Hematopoietic multipotent progenitor cell treated with erythropoietin and hydrocortisone succinate and interleukin-3 and kit ligand, for 15 days (in vitro differentiated cells): ENCODE results near the gene CIC.

Source experiments
- DNase-seq: peaks from one replicate; pipeline ENCODE4 v3.0.0-alpha.2; 2015; ENCODE audit warnings: low spot score

CIC gene

DNA sequence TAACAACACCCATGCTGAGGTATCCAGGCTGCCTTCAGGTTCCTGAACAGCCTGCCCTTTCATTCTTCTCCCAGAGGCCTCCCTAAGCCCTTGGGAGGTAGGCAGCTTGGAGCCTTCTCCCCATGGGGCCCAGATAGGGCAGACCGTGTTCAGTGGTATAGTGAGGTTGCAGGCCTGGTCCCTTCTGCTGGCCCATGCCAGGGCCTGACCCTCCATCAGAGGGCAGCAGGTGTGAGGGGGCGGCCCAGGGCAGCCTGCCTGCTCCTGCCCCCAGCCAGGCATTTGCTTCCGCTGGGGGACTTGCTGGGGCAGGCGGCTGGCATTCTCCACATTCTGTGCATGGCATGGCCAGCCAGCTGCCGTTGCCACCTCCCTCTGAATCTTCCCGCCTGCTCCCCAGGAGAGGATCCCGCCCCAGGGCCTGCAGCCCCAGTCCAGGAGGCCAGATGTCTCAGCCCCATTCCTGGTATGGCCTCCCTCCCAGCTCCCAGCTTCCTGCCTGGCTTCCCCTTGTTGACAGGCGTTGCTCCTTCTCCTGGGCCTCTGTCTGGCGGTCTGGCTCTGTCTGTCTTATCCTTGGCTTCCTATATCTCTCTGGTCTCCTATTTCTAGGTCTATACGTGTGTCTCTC, 8.9 kb downstream of the CIC start:
- DNase-seq, result no peak

DNA sequence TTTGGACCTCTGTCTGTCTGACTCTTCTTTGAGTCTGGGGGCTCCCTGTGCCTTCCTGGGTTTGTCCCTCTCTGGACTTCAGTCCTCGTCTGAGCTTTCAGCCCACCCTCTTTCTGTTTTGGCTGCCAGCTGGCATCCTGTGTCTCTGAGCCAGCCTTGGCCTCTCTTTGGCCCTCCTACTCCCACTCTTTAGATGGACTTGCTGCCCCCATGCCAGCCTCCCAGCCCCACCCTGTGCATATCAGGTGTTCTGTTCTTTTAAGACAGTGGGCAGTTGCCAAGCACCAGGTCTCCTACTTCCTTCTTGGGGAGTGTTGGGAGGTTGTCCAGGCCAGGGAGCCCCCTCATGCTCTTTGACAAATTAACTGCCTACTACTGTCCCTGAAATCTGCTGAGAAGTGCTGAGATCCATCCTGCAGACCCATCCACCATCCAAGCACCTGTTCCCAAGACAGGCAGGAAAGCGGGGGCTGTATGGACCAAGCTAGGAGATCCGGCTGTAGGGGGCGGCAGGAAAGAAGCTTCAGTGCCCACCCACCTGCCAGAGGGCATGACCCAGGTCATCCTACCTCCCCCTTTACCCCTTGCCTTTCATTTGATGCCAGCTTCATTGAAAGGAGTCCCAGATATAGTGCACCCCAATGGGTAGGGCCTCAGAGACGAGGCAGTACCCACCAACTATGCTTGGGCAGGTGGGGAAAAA, 9.6 kb downstream of the CIC start:
- DNase-seq, result no peak

DNA sequence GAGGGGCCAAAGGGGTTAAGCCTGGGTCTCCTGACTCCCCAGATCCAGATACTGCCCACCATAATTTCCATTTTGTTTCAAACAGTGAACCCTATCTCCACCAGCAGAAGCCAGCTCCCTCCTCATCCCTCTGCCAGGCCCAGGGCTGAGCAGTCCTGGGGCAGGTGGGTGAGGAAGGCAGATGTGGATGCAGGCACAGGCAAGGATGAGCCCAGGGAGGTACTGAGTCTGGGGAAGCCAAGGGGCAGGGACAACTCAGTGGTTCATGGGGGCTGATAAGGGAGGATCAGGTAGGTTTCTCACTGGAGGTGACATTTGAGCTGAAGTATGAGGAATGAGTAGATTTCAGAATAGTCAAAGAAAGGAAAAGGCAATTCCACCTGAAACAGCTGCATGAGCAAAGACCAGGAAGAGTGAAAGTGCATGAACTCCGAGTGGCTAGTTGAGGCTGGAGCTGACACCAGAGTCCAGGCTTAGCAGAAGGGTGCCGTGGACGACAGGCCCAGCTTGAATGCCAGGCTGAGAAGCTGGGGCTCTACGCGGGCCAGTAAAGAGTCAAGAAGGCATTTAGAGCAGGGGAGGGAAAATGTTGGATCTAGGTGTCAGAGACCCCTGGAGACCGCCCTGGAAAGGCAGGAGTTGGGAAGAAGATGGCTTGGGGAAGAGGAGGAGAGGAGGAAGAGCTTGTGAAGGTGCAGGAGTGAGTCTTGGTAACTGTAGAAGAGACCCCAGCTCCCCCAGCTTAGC, 10.3 kb downstream of the CIC start:
- DNase-seq, result no peak

DNA sequence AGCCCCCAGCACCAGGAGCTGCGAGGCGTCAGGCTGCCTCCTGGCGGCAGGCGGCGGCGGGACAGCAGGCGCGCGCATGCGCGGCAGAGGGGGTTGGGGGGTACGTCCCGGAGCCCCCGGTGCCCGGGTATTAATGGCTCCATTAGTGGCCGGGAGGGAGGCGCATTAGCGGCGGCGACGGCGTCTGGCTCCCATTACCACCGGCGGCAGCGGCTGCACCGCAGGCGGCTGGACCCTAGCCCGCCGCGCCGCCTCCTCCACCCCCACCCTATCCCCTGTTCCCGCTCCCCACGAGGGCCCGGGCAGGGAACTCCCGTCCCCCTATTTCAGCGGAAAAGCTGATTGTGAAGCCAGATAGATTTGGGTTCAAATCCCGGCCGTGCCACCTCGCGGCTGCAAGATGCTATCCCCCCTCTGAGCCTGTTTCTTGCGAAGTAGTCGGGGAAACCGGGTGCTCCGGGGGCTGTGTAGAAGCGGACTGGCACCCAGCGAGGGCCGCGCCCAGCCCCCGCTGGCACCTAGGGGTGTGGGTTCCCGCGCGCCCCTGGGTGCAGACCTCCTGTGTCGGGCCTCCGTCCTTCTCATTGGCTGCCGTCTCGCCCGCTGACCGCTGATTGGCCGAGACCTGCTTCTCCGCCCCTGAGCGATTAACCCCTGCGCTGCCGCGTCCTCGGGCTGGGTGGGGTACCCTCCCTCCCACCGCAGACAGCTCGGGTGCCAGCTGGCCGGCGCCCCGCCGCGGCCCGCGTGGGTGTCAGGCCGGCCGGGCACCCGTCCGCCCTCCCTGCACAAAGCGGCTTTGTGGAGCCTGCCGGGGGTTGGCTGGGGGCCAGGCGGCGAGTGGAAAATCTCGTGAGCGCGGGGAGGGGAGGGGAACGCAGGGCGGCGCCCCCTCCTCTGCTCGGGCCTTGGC, 11.1 kb downstream of the CIC start:
- DNase-seq, result peak; percentile 86

DNA sequence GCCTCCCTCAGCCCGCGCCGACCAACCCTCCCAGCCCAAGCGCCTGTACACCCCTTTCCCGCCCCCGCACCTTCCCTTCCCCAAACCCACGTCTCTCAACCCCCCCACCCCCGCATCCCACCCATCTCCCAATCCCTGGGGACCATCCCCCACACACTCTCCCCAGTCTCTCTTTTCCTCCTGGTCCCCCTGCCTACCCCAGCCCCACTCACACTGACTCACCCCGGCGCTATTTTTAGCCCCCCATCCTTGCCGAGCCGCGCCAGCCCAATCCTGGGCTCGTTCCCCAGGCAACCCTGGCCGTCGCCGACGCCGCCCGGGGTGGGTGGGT, 11.7 kb downstream of the CIC start:
- DNase-seq, result no peak

DNA sequence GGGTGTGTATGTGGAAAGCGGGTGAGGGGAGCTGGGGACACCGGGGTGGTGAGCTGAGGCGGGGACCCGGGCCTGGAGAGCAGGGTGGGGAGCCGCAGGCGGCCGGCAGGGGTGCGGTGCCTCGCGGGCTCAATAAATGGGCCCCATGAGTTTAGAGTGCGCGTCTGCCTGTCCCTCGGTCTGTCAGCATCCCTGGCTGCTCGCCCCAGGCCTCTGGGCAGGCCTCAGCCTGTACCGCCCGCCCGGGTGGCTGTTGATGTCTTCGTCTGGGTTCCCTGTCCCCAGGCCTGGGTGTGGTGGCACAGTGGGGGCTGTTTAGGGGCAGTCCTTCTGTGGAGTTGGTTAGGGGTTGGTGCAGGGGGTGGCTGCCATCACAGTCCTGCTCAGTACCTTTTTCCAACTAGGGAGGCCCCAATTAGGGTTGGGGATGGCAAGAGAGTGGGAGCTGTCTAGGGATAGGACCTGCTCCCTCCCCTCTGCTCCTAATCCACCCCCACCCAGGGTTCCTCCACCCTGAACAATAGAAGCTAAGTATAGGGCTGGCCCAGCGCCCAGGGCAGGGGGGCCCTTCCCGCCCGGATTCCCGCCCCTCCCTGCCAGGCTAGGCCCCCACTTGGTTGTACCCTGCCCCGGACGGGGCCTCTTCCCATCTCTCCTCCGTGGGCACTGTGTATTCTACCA, 12.2 kb downstream of the CIC start:
- DNase-seq, result peak; percentile 51

DNA sequence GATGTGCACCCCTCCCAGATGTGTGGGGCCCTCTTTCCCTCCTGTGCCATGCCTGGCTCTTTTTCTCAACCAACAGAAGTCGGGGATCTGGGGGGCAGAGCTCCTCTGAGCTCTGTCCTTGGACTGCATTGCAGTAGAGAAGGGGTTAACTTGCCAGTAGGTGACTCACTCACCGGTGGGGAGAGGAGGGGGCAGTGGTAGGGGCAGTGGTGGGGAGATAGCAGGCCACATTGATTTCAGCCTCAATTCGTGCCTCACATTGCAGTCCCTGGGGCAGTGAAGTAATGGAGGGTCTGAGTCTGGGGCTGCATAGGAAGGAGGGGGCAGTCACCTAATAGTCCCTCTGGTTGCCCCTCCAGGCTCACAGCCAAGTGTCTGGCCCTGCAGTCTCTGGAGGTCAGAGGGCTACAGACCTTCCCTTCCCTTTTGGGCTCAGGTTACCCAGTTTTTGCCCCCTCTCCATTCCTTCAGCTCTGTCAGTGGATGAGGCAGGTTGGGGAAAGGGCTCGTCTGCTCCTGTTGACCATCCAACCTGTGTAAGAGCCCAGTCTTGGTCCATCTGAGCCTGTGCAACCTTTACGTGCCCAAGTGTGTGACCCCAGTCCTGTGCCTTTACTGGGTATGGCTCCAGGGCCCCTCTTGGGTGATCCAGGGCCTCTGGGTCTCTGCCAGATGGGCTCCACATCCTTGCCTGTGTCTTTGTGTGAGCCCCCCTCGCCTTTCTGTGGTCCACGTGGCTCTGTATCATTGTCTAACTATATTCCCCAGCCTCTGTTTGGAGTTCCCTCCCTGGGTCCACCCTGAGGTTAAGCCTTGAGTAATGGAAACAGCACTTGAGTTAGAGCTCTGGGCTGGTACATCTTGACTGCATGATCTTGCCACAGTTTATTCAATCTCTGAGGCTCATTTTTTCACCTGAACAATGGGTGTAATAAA, 13.0 kb downstream of the CIC start:
- peak; percentile 17 for DNase-seq

DNA sequence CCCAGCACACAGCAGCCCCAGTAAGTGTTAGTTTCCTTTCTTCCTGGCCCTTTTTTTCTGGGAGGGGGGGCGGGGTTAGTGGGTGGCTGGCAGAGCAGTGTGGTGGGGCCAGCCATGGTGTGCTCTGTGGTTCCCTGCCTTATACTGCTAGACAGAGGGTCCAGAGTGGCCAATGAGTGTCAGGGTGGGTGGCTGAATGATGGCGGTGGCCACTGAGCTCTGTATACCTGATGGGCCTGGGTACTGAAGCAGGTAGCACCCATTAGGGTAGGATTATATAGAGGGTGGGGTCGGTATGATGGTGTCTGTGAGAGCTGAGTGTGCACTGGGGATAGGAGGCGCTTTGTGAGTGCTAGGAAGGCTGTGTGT, 13.8 kb downstream of the CIC start:
- no peak for DNase-seq

DNA sequence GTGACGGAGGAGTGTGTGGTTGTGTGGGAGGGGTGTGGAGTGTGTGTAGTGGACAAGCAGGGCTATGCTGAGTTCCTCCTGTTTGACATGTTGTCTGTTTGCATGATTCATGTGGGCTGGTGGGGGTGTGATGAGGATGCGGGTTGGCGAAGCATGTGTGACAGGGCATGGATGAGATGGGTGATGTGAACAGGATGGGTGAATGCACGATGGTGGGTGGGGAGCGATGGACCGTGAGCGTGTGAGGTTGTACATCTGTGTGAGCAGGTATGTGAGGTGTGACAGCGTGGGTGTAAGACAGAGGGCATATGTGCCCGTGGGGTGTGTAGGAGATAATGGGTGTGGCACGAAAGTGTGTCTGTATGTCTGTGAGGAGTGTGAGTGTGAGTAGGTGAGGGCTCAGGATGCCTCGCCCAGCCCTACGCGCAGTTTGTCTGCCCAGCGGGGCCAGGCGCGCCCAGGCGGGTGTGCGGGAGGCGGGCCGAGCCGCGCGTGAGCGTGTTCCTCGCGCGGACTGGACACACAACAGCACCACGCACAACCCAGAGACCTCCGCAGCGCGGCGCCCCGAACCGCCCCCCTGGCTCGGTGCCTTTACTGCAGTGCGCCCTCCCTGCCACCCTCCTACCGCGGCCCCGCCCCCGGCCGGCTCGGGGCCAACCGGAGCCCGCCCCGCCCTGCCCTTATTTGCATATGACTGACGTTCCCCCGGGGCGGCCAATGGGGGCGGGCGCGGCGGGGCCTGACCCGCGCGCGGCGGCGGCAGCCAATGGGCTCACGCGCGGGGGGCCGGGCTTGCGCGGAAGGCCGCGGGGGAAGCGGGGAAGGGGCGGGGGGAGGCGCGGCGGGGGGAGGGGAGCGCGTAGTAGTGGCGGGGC, 14.4 kb downstream of the CIC start:
- peak; percentile 95 for DNase-seq

DNA sequence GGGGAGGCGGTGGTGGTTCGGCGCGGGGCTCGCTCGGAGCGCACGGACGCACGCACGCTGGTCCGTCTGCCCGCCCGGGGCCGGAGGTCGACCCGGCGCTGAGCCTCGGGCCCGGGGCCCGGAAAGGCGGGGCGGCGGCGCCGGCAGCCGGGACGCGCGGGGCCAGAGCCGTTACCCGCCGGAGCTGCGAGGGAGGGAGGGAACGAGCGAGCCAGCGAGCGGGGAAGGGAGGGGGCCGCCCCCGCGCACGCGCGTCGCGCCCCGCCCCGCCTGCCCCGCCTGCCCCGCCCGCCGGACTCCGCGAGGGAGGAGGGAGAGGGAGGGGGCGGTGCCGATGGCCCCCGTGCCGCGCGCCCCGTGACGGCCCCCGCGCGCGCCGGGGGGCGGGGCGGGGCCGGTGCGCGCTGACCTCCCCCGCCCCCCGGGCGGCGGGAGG, 15.0 kb downstream of the CIC start:
- DNase-seq, result peak; percentile 85

DNA sequence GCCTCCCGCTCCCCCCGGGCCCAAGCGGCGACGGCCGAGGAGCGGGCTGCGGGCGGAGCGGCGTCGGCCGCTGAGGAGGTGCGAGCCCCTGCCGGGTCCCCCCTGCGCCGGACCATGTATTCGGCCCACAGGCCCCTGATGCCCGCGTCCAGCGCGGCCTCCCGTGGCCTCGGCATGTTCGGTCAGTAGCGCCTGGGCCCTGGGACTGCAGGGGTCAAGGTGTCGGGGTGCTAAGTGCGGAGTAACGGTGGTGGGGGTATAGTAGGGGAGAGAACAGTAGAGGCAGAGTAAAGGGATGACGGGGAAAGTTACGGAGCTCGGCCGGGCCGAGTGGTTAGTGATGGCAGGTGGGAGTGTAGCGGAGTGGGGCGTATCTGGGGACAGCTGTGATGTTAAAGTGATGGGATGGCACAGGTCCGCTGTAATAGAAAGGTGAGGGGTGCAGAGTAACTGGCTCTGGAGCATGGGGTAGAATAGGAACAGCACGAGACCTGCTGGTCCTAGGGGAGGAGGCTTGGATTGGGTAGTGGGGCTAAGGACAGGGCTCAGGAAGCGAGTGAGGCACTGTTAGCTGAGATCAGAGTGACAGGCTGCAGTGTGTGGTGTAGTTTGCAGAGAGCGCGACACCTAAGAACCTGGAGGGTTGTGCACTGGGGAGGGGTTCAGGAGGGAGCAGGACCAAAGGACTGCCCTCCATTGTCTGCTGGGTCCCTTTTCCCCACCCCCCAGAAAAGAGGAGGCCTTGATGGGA, 15.7 kb downstream of the CIC start:
- peak; percentile 24 for DNase-seq

DNA sequence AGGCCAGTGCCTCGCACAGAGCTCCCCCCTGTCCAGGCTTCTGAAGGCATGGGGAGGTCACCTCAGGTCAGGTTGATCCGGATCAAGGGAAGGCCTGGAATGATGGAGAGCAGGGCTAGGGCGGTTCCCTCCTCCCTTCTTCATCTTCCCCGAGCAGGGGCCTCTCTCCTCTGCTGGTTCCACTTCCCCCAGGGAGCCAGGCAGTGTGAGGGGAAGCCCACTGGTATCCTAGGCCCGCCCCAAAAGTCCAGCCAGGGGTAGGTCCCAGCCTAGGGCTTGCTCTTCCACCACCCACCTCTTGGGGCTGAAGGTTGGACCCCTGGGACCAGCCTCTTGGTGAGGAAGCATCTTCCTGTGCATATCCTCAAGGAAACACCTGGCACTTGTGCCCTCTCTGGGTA, 16.5 kb downstream of the CIC start:
- DNase-seq, result no peak

DNA sequence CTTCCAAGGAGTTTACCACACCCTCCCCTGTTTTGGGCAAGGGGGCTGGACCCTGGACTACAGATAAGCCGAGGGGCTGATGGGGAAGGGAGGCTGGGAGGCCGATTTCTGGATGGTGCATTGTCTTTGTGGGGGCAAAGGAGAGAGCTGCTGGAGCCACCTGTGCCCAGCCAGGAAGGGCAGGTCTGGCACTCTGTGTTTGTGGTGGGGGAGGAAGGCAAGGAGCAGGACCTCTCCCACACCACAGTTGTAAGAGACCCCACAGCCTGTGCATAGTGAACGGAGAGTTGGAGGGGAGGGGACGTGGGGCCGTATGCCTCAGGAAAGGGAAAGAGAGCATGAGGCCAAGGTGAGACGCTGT, 16.9 kb downstream of the CIC start:
- DNase-seq, result no peak

DNA sequence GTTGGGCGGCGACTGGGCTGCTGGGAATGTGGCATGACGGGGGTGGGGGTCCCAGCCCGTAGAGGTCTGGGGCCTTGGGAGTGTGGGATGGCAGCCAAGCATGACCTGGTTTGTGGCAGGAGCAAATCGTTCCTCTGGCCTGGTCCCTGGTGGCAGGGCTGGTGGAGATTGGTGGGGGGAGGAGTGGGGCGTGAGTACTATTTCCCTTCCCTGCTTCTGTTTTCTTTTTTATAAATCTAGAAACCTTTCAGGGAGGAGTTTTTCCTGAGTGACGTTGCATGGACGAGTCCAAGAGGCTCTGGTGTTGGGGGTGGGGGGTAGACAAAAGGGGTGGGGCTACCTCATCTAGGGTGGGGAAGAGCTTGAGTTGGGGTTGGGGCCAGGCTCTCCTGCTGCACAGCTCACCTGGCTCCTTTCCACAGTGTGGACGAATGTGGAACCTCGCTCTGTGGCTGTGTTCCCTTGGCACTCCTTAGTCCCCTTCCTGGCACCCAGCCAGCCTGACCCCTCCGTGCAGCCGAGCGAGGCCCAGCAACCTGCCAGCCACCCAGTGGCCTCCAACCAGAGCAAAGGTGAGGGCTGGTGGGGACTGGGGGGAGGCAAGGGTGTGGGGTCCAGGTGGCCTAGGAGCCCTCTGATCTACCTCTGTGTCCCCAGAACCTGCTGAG, 17.4 kb downstream of the CIC start:
- peak; percentile 24 for DNase-seq

DNA sequence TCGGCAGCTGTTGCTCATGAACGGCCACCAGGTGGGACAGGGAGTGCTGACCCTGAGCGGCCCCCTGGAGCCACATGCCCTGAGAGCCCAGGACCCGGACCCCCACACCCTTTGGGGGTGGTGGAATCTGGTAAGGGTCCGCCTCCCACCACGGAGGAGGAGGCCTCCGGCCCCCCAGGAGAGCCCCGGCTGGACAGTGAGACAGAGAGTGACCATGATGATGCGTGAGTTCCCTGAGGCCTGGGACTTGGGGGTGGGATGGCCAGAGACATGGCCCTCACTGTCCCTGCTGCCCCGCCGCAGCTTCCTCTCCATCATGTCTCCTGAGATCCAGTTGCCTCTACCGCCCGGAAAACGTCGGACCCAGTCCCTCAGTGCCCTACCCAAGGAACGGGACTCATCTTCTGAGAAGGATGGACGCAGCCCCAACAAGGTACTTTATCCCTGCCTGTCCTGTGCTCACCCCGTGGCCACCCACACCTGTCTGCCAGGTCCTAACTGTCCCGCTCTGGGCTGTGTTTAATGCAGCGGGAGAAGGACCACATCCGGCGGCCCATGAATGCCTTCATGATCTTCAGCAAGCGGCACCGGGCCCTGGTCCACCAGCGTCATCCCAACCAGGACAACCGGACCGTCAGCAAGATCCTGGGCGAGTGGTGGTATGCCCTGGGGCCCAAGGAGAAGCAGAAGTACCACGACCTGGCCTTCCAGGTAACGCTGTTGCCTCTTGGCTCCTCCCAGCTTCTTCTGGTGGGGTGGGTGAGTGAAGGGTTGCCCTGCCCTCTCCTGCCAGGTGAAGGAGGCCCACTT, 18.2 kb downstream of the CIC start:
- no peak for DNase-seq

DNA sequence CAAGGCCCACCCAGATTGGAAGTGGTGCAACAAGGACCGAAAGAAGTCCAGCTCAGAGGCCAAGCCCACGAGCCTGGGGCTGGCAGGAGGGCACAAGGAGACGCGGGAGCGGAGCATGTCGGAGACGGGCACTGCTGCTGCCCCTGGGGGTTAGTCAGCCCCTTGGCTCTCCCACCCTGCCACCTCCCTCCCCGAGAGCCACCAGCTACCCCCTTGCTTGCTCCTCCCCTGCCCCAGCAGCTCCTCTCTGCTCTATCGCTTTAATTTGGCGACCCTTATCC, 18.7 kb downstream of the CIC start:
- DNase-seq, result no peak

DNA sequence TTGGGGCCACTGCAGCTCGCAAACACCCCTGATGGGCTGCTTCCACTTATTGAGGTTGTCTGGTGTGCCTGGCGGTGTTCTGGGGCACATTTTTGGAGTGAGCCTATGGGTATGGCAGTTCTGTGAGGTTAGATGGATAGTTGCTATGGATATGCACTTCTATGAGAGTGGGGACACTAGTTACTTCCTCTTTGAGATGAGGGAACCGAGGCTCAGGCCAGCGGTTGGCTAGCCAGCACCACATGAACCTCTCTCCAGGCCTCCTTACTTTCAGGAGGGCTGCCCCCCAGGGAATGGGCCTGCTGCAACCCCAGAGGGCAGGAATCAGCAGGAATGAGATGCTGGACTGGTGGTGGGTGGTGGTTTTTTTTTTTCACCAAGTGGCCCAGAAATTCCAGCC, 19.3 kb downstream of the CIC start:
- DNase-seq, result no peak
